Fibroblast of lung (primary cell): Measurements from ENCODE around the gene UGT1A7. TPM values are rescaled to one million over a fixed set of nuclear protein-coding genes. Genes with fewer than 3 reads are reported as not detected.

Experiments
- DNase-seq, 2 donors: peaks; one replicate each; pipeline versions ENCODE4 v3.0.0 to v3.0.0-alpha.2; 2010; ENCODE audit warnings: low read depth in 2 of 2
- H2AFZ ChIP-seq: 2 replicates; pipeline ENCODE4 v1.5.1; 2012; ENCODE audit warnings: low read length, control low read depth, inconsistent platforms
- H3K27ac ChIP-seq: 2 replicates; pipeline ENCODE4 v1.5.1; 2011; ENCODE audit warnings: low read length, control low read depth; ENCODE audit not compliant: insufficient read depth
- H3K27me3 ChIP-seq: 2 replicates; pipeline ENCODE4 v1.5.1; 2011; ENCODE audit warnings: mild to moderate bottlenecking, low read length; ENCODE audit not compliant: control insufficient read depth, insufficient read depth
- H3K36me3 ChIP-seq: 2 replicates; pipeline ENCODE4 v1.5.1; 2011; ENCODE audit warnings: low read length; ENCODE audit not compliant: control insufficient read depth, insufficient read depth
- H3K4me1 ChIP-seq: 2 replicates; pipeline ENCODE4 v1.5.1; 2011; ENCODE audit warnings: low read length; ENCODE audit not compliant: control insufficient read depth, insufficient read depth; ENCODE audit errors: extremely low read depth
- H3K4me2 ChIP-seq: 2 replicates; pipeline ENCODE4 v1.5.1; 2011; ENCODE audit warnings: low read length, control low read depth; ENCODE audit not compliant: insufficient read depth; ENCODE audit errors: extremely low read depth
- H3K4me3 ChIP-seq, 4 experiments: fragments of 200-600 bp in 1 of 4; sonication (generic) in 1 of 4; replicated peaks in 1 of 4; 2 replicates each; pipeline ENCODE4 v1.5.1; 2011 to 2016; ENCODE audit warnings: low read length in 4 of 4, low read depth in 3 of 4, mild to moderate bottlenecking in 3 of 4, control low read depth in 2 of 4, inconsistent platforms in 1 of 4, mixed read lengths in 1 of 4; ENCODE audit not compliant: insufficient read depth in 1 of 4; ENCODE audit errors: control extremely low read depth in 1 of 4
- H3K79me2 ChIP-seq: 2 replicates; pipeline ENCODE4 v1.5.1; 2012; ENCODE audit warnings: mild to moderate bottlenecking, low read length, inconsistent platforms; ENCODE audit not compliant: control insufficient read depth, insufficient read depth
- H3K9ac ChIP-seq: 2 replicates; pipeline ENCODE4 v1.5.1; 2011; ENCODE audit warnings: mild to moderate bottlenecking, low read length, control low read depth; ENCODE audit not compliant: insufficient read depth
- H3K9me3 ChIP-seq: 2 replicates; pipeline ENCODE4 v1.5.1; 2012; ENCODE audit warnings: low read depth, low read length; ENCODE audit not compliant: control insufficient read depth, insufficient read depth
- H4K20me1 ChIP-seq: 2 replicates; pipeline ENCODE4 v1.5.1; 2011; ENCODE audit warnings: low read length; ENCODE audit not compliant: control insufficient read depth, insufficient read depth; ENCODE audit errors: extremely low read depth
- CTCF ChIP-seq, 2 donors: IDR thresholded peaks in 1 of 2; conservative IDR thresholded peaks in 1 of 2; 1 replicate in 1 of 2; 2 replicates in 1 of 2; pipeline ENCODE4 v1.5.1; 2011 to 2012; ENCODE audit warnings: low read length in 2 of 2, control low read depth in 1 of 2, inconsistent platforms in 1 of 2, low read depth in 1 of 2, mild to moderate bottlenecking in 1 of 2
- EZH2 ChIP-seq: IDR thresholded peaks from 2 replicates; pipeline ENCODE4 v1.5.1; 2012; ENCODE audit warnings: low read length, control low read depth, mild to moderate bottlenecking; ENCODE audit errors: missing control alignments
- polyA plus RNA-seq, 2 donors: library from polyadenylated mRNA; depleted of rRNA in 1 of 2; stranded (reverse) in 1 of 2; unstranded in 1 of 2; fragments of >200 nt; gene quantifications; 2 replicates each; pipeline ENCODE4 v1.2.1, GENCODE V29; 2011 to 2012; ENCODE audit warnings: missing spikeins in 1 of 2
- total RNA-seq: library from RNA; depleted of rRNA; stranded (reverse); fragments of >200 nt; gene quantifications from 2 replicates; pipeline ENCODE4 v1.2.1, GENCODE V29; 2014

Gene UGT1A7
- total and polyA plus RNA-seq, 2 donors (not counting 1 experiment from before 2014, with no cell fraction given): not detected

- no peak for DNase-seq
These were observed 90.9 kb downstream of the UGT1A7 start for GRCh38 chr2:233772583-233772982.

GRCh38 chr2:233773854-233774253 lies 92.2 kb downstream of the UGT1A7 start:
- Histone ChIP-seq H3K9me3 (no peaks in the 10 kb centered on the region), H3K27me3 (no peaks in the 10 kb centered on the region), H2AFZ (no peak overlapping the region), H4K20me1 (no peaks in the 10 kb centered on the region), H3K9ac (no peak overlapping the region), H3K36me3 (no peaks in the 10 kb centered on the region), H3K4me3 (no peak overlapping the region), H3K4me2 (no peak overlapping the region), H3K79me2 (no peaks in the 10 kb centered on the region), H3K27ac (no peak overlapping the region), H3K4me1 (no peaks in the 10 kb centered on the region)
- TF ChIP-seq CTCF (conservative IDR thresholded peaks at IDR 0.05 in 1 of 2, IDR thresholded peaks at IDR 0.05 in 1 of 2; ENCODE audit: low read depth in 1 of 2, low read length in 2 of 2): no peak
- TF ChIP-seq EZH2: no peak
- no peak for DNase-seq

More at GRCh38 chr2:233772583-233772982, 90.9 kb downstream of the UGT1A7 start:
- Histone ChIP-seq H3K4me1 (no peaks in the 10 kb centered on the region), H2AFZ (no peak overlapping the region), H3K9me3 (no peaks in the 10 kb centered on the region), H3K4me2 (no peak overlapping the region), H4K20me1 (no peaks in the 10 kb centered on the region), H3K4me3 (no peak overlapping the region), H3K36me3 (no peaks in the 10 kb centered on the region), H3K79me2 (no peaks in the 10 kb centered on the region), H3K27ac (no peak overlapping the region), H3K27me3 (no peaks in the 10 kb centered on the region), H3K9ac (no peak overlapping the region)
- no peak for TF ChIP-seq CTCF (conservative IDR thresholded peaks at IDR 0.05 in 1 of 2, IDR thresholded peaks at IDR 0.05 in 1 of 2; ENCODE audit: low read depth in 1 of 2, low read length in 2 of 2)
- no peak for TF ChIP-seq EZH2

- Histone ChIP-seq H2AFZ (no peak overlapping the region), H3K4me3 (no peak overlapping the region), H3K4me2 (no peak overlapping the region), H3K9me3 (no peaks in the 10 kb centered on the region), H3K4me1 (no peaks in the 10 kb centered on the region), H4K20me1 (no peaks in the 10 kb centered on the region), H3K9ac (no peak overlapping the region), H3K79me2 (no peaks in the 10 kb centered on the region), H3K36me3 (no peaks in the 10 kb centered on the region), H3K27me3 (no peaks in the 10 kb centered on the region), H3K27ac (no peak overlapping the region)
- TF ChIP-seq CTCF (conservative IDR thresholded peaks at IDR 0.05 in 1 of 2, IDR thresholded peaks at IDR 0.05 in 1 of 2; ENCODE audit: low read depth in 1 of 2, low read length in 2 of 2) (no peak), EZH2 (no peak)
- no peak for DNase-seq
These were observed 93.7 kb downstream of the UGT1A7 start for GRCh38 chr2:233775414-233775813.
